Neutrophil (primary cell): ENCODE data around the gene RHBG.

ENCODE experiments used
- H3K27ac ChIP-seq: fragments of 200-600 bp; sonication (generic); 2 replicates; pipeline ENCODE4 v1.5.1; 2016; ENCODE audit warnings: mild to moderate bottlenecking, moderate library complexity
- H3K27me3 ChIP-seq: fragments of 200-600 bp; sonication (generic); 2 replicates; pipeline ENCODE4 v1.6.0; 2016; ENCODE audit warnings: mild to moderate bottlenecking
- H3K36me3 ChIP-seq: fragments of 200-600 bp; sonication (generic); 2 replicates; pipeline ENCODE4 v1.5.1; 2017
- H3K4me1 ChIP-seq, 2 experiments: fragments of 200-600 bp in 1 of 2; sonication (generic) in 1 of 2; 1 replicate in 1 of 2; 2 replicates in 1 of 2; pipeline versions ENCODE4 v1.5.1 to v1.6.1; 2013 to 2016; ENCODE audit warnings: low read depth in 1 of 2, low read length in 1 of 2, mild to moderate bottlenecking in 1 of 2, moderate library complexity in 1 of 2; ENCODE audit not compliant: control insufficient read depth in 1 of 2, insufficient read depth in 1 of 2
- H3K4me3 ChIP-seq, 2 experiments: fragments of 200-600 bp in 1 of 2; sonication (generic) in 1 of 2; 1 replicate in 1 of 2; 2 replicates in 1 of 2; pipeline ENCODE4 v1.5.1; 2013 to 2016; ENCODE audit warnings: low read depth in 1 of 2, low read length in 1 of 2, mild to moderate bottlenecking in 1 of 2, moderate library complexity in 1 of 2
- H3K9me3 ChIP-seq: fragments of 200-600 bp; sonication (generic); 2 replicates; pipeline ENCODE4 v1.5.1; 2016
- TF ChIP-seq, protein P1 (sequence below): fragments of 200-600 bp; sonication (generic); IDR thresholded peaks from 2 replicates; pipeline ENCODE4 v1.5.1; 2016; ENCODE audit warnings: antibody characterized with exemption

The RHBG gene

DNA sequence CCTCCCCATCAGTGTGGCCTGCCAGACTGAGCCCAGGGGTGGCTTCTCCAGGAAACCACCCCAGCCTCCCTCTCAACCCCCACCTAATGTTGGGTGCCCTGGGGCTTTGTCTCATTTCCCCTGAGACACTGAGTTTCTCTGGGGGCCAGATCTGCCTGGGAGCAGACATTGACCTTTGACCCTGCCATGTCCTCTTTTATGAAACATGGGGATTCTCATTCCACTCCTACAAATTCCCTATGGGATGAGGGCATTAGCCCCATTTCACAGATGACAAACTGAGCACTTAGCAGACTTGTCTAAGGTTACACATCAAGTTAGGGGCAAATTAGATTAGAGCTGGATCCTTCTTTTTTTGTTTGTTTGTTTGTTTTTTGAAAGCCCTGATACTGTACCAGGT lies 24.1 kb downstream of the RHBG start:
- TF ChIP-seq, protein P1, sequence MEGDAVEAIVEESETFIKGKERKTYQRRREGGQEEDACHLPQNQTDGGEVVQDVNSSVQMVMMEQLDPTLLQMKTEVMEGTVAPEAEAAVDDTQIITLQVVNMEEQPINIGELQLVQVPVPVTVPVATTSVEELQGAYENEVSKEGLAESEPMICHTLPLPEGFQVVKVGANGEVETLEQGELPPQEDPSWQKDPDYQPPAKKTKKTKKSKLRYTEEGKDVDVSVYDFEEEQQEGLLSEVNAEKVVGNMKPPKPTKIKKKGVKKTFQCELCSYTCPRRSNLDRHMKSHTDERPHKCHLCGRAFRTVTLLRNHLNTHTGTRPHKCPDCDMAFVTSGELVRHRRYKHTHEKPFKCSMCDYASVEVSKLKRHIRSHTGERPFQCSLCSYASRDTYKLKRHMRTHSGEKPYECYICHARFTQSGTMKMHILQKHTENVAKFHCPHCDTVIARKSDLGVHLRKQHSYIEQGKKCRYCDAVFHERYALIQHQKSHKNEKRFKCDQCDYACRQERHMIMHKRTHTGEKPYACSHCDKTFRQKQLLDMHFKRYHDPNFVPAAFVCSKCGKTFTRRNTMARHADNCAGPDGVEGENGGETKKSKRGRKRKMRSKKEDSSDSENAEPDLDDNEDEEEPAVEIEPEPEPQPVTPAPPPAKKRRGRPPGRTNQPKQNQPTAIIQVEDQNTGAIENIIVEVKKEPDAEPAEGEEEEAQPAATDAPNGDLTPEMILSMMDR = no peak
- Histone ChIP-seq H3K4me3 (no peak overlapping the region), H3K27me3 (peaks cover 57% of the 10 kb centered on the region), H3K4me1 (no peaks in the 10 kb centered on the region), H3K27ac (no peak overlapping the region), H3K36me3 (no peaks in the 10 kb centered on the region), H3K9me3 (no peaks in the 10 kb centered on the region)

DNA sequence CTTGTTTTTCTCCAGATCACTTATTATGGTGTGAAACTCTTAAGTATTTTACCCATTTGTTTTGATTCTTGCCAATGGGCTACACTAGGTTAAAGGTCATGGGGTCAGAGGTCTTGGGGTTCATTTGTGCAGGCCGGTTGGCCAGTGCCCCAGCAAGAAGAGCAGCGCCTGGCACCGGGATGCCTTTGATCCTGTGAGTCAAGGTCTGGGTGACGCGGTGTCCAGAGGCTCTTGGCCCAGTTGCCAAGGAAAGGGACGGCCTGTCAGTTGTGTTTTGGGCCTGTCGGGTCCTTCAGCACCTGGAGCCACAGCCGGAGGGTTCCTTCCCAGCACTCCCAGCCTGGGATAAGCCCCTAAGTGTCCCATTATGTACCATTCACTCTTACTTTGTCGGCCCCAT lies 25.1 kb downstream of the RHBG start:
- Histone ChIP-seq H3K4me1 (no peaks in the 10 kb centered on the region), H3K4me3 (no peak overlapping the region), H3K27ac (no peak overlapping the region), H3K9me3 (no peaks in the 10 kb centered on the region), H3K27me3 (peaks cover 47% of the 10 kb centered on the region), H3K36me3 (no peaks in the 10 kb centered on the region)
- TF ChIP-seq, protein P1 = no peak

DNA sequence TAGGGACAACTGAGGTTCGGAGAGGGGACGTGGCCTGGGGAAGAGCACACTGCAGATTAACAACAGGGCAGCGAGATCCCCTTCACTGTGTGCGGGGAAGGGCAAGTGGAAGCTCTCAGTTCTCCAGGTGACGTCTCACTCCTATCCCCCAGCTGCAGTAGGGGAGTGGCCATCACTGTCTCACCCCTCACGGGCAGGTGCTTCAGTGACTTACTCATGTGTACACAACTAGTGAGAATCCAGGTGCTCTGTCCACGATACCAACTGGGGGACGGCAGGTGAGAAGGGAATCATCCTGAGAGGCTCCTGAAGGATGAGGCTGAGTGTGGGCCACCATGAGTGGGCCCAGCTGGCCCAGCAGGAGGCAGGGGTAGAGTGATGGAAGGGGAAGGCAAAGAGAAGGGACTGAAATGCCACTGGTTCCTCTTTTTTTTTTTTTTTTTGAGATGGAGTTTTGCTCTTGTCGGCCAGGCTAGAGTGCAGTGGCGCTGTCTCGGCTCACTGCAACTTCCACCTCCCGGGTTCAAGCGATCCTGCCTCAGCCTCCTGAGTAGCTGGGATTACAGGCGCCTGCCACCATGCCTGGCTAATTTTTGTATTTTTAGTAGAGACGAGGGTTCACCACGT lies 25.9 kb downstream of the RHBG start:
- Histone ChIP-seq H3K9me3 (no peaks in the 10 kb centered on the region), H3K36me3 (no peaks in the 10 kb centered on the region), H3K27ac (no peak overlapping the region), H3K4me3 (no peak overlapping the region), H3K4me1 (no peaks in the 10 kb centered on the region), H3K27me3 (peaks cover 45% of the 10 kb centered on the region)
- TF ChIP-seq, protein P1 = no peak

DNA sequence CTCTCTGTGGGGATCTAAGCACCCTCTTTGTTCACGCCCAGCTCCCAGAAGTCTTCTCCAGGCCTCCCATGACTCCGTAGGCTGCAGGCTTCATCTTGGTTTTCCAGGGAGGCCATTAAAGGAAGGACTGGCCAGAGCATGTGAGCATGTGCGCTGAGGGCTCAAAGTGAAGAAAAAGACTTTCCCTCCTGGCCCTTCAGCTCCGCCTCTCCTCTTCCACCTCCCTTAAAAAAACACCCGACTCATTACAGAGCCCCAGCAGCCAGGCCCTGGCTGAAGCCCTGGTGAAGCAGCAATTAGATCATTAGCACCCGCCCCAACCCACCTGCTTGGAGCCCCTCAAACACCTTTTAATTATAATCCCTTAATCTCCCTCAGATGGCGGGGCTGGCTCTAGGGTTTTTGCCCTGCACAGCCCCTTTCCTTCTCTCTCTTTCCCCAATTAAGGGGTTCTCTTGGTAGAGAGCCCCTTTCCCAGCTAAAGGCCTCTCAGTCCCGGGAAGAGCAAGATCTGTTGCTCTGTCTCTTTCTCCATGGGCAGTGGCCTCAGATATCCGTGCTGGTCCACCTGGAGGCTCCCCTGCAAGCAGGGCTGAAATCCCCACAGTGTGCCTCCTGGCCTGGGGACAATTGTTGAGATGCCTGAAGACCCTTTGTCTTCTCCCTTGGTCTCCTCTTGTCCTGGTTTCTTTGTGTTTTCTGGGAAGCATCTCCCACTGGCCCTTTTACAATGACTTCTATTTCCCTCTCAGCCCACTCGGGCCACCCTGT lies 30.5 kb downstream of the RHBG start:
- no peak overlapping the region for H3K27ac ChIP-seq
- no peaks in the 10 kb centered on the region for H3K4me1 ChIP-seq
- H3K4me3 ChIP-seq = no peak overlapping the region
- H3K27me3 ChIP-seq = peaks cover 65% of the 10 kb centered on the region
- TF ChIP-seq, protein P1 = no peak
- no peaks in the 10 kb centered on the region for H3K36me3 ChIP-seq
- no peaks in the 10 kb centered on the region for H3K9me3 ChIP-seq

DNA sequence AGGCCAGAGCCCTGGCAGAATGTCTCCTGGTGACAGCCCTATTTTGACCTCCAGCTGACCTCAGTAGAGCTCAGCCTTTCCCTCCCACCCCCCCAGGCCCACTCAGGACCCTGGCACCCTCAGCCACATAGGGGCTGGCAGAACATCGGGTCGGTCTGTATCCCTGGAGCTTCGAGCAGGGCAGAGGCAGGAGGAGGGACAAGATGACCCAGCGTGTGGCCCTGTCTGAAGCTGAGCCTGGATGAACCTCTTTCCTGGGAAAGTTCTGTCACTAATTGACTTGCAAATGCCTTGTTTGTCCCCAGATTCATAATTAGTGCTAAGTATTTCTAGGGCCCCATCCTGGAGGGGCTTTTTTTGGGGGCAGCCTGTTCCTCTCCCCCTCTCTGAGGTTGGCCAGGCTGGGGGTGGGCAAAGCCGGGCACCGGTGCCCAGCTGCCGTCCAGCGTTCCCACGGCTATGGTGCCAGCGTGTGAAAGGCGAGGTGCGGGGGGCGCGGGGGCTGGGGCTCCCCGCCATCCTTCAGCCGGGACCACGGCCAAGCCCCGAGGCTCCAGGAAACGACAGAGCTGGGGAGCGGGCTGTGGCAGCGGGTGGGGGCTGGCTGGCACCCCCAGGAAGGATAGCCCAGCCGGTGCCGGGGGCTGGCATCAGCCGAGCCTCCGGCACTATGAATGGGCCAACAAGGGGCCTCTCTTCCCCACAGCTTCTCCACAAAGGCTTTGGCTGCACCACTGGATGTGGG lies 31.4 kb downstream of the RHBG start:
- H3K36me3 ChIP-seq = no peaks in the 10 kb centered on the region
- H3K9me3 ChIP-seq = no peaks in the 10 kb centered on the region
- peaks cover 71% of the 10 kb centered on the region for H3K27me3 ChIP-seq
- H3K27ac ChIP-seq = no peak overlapping the region
- H3K4me3 ChIP-seq = no peak overlapping the region
- TF ChIP-seq, protein P1 = no peak
- H3K4me1 ChIP-seq = no peaks in the 10 kb centered on the region
